GM12878 (cell line): Measurements from ENCODE around the gene SSH2. TPM values are rescaled to one million over a fixed set of nuclear protein-coding genes. Genes with fewer than 3 reads are reported as not detected.

Source experiments
- CHD2 ChIP-seq: IDR thresholded peaks from 2 replicates; pipeline ENCODE4 v1.6.1; 2011; ENCODE audit warnings: low read depth, low read length, improper control_type of control experiment, borderline replicate concordance
- ETV6 ChIP-seq, 2 experiments: fragments of 450-650 bp in 1 of 2; IDR thresholded peaks in 1 of 2; conservative IDR thresholded peaks in 1 of 2; 2 replicates each; pipeline ENCODE4 v1.6.1; 2014; ENCODE audit warnings: antibody characterized with exemption in 1 of 2, borderline replicate concordance in 1 of 2, low read depth in 1 of 2, mild to moderate bottlenecking in 1 of 2, moderate library complexity in 1 of 2
- FOXK2 ChIP-seq: fragments of 450-650 bp; IDR thresholded peaks from 2 replicates; pipeline ENCODE4 v1.6.1; 2017; ENCODE audit warnings: mild to moderate bottlenecking, moderate library complexity
- FOXM1 ChIP-seq: IDR thresholded peaks from 2 replicates; pipeline ENCODE4 v1.6.1; 2012; ENCODE audit warnings: low read depth, mild to moderate bottlenecking, inconsistent platforms, low read length, moderate library complexity
- JUND ChIP-seq: IDR thresholded peaks from 2 replicates; pipeline ENCODE4 v1.6.1; 2012; ENCODE audit warnings: low read depth, mild to moderate bottlenecking, low read length, improper control_type of control experiment, moderate library complexity
- KLF5 ChIP-seq: fragments of 450-650 bp; IDR thresholded peaks from 2 replicates; pipeline ENCODE4 v1.6.1; 2014; ENCODE audit warnings: mild to moderate bottlenecking; ENCODE audit not compliant: partially characterized antibody
- LARP7 ChIP-seq: fragments of 450-650 bp; IDR thresholded peaks from 2 replicates; pipeline ENCODE4 v1.6.1; 2017; ENCODE audit warnings: mild to moderate bottlenecking
- PML ChIP-seq: IDR thresholded peaks from 2 replicates; pipeline ENCODE4 v1.6.1; 2012; ENCODE audit warnings: low read length, inconsistent platforms
- SP1 ChIP-seq: IDR thresholded peaks from one replicate; pipeline ENCODE4 v1.6.1; 2011; ENCODE audit warnings: low read depth, low read length
- SPI1 ChIP-seq: IDR thresholded peaks from 2 replicates; pipeline ENCODE4 v1.6.1; 2011; ENCODE audit warnings: low read depth, mild to moderate bottlenecking, low read length, moderate library complexity, borderline replicate concordance; ENCODE audit not compliant: insufficient read depth
- SUZ12 ChIP-seq: fragments of 200-600 bp; sonication (generic); IDR thresholded peaks from one replicate; pipeline ENCODE4 v1.6.1; 2018; ENCODE audit warnings: antibody characterized with exemption, mild to moderate bottlenecking; ENCODE audit not compliant: unreplicated experiment
- YBX1 ChIP-seq: fragments of 450-650 bp; IDR thresholded peaks from 2 replicates; pipeline ENCODE4 v1.6.1; 2016; ENCODE audit warnings: antibody characterized with exemption
- polyA plus RNA-seq, 11 experiments: library from polyadenylated mRNA; depleted of rRNA in 4 of 11; unstranded in 6 of 11; stranded (reverse) in 5 of 11; fragments of >200 nt; fragmentation: Nextera tagmentation in 4 of 11; fragmentation: Illumina TruSeq in 1 of 11; extraction: Ambion mirVana in 4 of 11; extraction: Trizol in 1 of 11; gene quantifications; 1 replicate in 1 of 11; 2 replicates in 10 of 11; pipeline versions ENCODE4 v1.2.1 to v1.2.3, GENCODE V29; 2011 to 2016; ENCODE audit warnings: inconsistent platforms in 2 of 11, missing spikeins in 2 of 11, low read depth in 1 of 11
- total RNA-seq, 4 experiments: library from RNA; depleted of rRNA in 3 of 4; stranded (reverse); fragments of >200 nt in 3 of 4; fragmentation: Illumina TruSeq in 1 of 4; extraction: Trizol in 1 of 4; gene quantifications; 2 replicates each; pipeline versions ENCODE4 v1.2.1 to v1.2.3, GENCODE V29; 2013 to 2021
- TF ChIP-seq, protein P1 (sequence below): fragments of 450-650 bp; IDR thresholded peaks from 2 replicates; pipeline ENCODE4 v1.6.1; 2018; ENCODE audit warnings: borderline replicate concordance, mild to moderate bottlenecking; ENCODE audit not compliant: partially characterized antibody
- TF ChIP-seq, protein P2 (sequence below): IDR thresholded peaks from 2 replicates; pipeline ENCODE4 v1.6.1; 2011; ENCODE audit warnings: mild to moderate bottlenecking, low read depth, low read length, moderate library complexity; ENCODE audit not compliant: insufficient replicate concordance
- TF ChIP-seq, protein P3 (sequence below): fragments of 450-650 bp; IDR thresholded peaks from 2 replicates; pipeline ENCODE4 v1.6.1; 2016; ENCODE audit warnings: mild to moderate bottlenecking, moderate library complexity, borderline replicate concordance
- TF ChIP-seq, protein P4 (sequence below): IDR thresholded peaks from 2 replicates; pipeline ENCODE4 v1.6.1; 2011; ENCODE audit warnings: low read depth, mild to moderate bottlenecking, low read length, moderate library complexity, borderline replicate concordance; ENCODE audit errors: extremely low read depth
- TF ChIP-seq, protein P5 (sequence below): fragments of 450-650 bp; formaldehyde crosslinking; IDR thresholded peaks from 2 replicates; pipeline ENCODE4 v1.4.0; 2022; ENCODE audit warnings: mild to moderate bottlenecking, moderate library complexity

The SSH2 gene
- total and polyA plus RNA-seq, 10 of the 15 experiments (the other 5 are each of a cell fraction or from before 2014, with no cell fraction given) = 9.3 to 65.9 (median 34.0) TPM

DNA sequence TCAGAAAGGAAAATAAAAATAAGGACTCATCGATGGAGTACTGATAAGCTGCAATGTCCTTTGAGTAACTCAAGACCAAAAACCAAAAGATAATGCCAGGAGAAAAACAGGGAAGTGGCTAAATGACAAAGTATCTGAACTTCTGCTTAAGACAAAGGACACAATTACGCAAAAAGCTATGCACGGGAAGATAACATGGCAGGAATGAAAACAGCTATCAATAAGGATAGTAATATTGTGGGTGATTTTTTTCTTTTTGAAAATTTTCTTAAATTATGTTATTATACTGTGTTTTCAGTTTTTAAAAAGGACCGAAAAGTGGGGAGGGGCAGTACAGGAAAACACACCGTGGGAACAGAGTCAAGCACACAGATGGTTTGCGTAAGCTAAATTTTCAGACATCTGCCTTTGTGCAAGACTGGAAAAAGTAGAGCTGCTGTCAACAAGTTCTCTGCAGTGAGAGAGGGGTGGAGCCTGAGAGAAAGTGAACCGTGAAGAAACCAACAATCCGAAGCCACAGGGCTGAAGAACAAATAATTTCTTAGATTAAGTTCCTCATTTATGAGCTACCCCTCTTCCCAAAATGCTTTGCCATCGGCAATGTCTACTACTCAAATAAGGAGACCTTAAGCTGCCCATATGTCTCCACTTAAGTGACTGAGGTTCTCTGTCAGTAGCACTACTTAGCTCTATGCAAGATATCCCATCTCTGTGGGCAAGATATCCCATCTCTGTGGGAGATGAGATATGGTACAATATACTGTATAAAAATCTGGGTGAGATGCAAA is 207.4 kb downstream of the SSH2 start (continued):
- TF ChIP-seq YBX1 = no peak
- TF ChIP-seq ETV6 (conservative IDR thresholded peaks at IDR 0.05 in 1 of 2, IDR thresholded peaks at IDR 0.05 in 1 of 2; ENCODE audit: borderline replicate concordance in 1 of 2, low read depth in 1 of 2) = no peak
- TF ChIP-seq SUZ12 = no peak
- TF ChIP-seq JUND = no peak
- TF ChIP-seq FOXM1 = 0 out of 2 replicates have a peak, but pooled peaks have one; percentile 39
- TF ChIP-seq, protein P1, sequence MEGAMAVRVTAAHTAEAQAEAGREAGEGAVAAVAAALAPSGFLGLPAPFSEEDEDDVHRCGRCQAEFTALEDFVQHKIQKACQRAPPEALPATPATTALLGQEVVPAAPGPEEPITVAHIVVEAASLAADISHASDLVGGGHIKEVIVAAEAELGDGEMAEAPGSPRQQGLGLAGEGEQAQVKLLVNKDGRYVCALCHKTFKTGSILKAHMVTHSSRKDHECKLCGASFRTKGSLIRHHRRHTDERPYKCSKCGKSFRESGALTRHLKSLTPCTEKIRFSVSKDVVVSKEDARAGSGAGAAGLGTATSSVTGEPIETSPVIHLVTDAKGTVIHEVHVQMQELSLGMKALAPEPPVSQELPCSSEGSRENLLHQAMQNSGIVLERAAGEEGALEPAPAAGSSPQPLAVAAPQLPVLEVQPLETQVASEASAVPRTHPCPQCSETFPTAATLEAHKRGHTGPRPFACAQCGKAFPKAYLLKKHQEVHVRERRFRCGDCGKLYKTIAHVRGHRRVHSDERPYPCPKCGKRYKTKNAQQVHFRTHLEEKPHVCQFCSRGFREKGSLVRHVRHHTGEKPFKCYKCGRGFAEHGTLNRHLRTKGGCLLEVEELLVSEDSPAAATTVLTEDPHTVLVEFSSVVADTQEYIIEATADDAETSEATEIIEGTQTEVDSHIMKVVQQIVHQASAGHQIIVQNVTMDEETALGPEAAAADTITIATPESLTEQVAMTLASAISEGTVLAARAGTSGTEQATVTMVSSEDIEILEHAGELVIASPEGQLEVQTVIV = no peak
- TF ChIP-seq, protein P2, sequence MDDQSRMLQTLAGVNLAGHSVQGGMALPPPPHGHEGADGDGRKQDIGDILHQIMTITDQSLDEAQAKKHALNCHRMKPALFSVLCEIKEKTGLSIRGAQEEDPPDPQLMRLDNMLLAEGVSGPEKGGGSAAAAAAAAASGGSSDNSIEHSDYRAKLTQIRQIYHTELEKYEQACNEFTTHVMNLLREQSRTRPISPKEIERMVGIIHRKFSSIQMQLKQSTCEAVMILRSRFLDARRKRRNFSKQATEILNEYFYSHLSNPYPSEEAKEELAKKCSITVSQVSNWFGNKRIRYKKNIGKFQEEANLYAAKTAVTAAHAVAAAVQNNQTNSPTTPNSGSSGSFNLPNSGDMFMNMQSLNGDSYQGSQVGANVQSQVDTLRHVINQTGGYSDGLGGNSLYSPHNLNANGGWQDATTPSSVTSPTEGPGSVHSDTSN = peak; percentile 20
- no peak for TF ChIP-seq PML
- peak; percentile 4 for TF ChIP-seq SP1
- TF ChIP-seq, protein P3, sequence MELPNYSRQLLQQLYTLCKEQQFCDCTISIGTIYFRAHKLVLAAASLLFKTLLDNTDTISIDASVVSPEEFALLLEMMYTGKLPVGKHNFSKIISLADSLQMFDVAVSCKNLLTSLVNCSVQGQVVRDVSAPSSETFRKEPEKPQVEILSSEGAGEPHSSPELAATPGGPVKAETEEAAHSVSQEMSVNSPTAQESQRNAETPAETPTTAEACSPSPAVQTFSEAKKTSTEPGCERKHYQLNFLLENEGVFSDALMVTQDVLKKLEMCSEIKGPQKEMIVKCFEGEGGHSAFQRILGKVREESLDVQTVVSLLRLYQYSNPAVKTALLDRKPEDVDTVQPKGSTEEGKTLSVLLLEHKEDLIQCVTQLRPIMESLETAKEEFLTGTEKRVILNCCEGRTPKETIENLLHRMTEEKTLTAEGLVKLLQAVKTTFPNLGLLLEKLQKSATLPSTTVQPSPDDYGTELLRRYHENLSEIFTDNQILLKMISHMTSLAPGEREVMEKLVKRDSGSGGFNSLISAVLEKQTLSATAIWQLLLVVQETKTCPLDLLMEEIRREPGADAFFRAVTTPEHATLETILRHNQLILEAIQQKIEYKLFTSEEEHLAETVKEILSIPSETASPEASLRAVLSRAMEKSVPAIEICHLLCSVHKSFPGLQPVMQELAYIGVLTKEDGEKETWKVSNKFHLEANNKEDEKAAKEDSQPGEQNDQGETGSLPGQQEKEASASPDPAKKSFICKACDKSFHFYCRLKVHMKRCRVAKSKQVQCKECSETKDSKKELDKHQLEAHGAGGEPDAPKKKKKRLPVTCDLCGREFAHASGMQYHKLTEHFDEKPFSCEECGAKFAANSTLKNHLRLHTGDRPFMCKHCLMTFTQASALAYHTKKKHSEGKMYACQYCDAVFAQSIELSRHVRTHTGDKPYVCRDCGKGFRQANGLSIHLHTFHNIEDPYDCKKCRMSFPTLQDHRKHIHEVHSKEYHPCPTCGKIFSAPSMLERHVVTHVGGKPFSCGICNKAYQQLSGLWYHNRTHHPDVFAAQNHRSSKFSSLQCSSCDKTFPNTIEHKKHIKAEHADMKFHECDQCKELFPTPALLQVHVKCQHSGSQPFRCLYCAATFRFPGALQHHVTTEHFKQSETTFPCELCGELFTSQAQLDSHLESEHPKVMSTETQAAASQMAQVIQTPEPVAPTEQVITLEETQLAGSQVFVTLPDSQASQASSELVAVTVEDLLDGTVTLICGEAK = no peak
- TF ChIP-seq, protein P4, sequence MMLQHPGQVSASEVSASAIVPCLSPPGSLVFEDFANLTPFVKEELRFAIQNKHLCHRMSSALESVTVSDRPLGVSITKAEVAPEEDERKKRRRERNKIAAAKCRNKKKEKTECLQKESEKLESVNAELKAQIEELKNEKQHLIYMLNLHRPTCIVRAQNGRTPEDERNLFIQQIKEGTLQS = no peak
- TF ChIP-seq LARP7 = no peak
- TF ChIP-seq CHD2 = no peak
- TF ChIP-seq KLF5 = no peak
- TF ChIP-seq SPI1 = peak; percentile 85
- TF ChIP-seq, protein P5, sequence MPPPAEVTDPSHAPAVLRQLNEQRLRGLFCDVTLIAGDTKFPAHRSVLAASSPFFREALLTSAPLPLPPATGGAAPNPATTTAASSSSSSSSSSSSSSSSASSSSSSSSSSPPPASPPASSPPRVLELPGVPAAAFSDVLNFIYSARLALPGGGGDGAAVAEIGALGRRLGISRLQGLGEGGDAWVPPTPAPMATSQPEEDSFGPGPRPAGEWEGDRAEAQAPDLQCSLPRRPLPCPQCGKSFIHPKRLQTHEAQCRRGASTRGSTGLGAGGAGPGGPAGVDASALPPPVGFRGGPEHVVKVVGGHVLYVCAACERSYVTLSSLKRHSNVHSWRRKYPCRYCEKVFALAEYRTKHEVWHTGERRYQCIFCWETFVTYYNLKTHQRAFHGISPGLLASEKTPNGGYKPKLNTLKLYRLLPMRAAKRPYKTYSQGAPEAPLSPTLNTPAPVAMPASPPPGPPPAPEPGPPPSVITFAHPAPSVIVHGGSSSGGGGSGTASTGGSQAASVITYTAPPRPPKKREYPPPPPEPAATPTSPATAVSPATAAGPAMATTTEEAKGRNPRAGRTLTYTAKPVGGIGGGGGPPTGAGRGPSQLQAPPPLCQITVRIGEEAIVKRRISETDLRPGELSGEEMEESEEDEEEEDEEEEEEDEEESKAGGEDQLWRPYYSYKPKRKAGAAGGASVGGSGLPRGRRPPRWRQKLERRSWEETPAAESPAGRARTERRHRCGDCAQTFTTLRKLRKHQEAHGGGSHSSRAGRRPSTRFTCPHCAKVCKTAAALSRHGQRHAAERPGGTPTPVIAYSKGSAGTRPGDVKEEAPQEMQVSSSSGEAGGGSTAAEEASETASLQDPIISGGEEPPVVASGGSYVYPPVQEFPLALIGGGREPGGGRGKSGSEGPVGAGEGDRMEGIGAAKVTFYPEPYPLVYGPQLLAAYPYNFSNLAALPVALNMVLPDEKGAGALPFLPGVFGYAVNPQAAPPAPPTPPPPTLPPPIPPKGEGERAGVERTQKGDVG (CRISPR knock-in tag) = no peak
- TF ChIP-seq FOXK2 = no peak
